ENCODE results near the gene DDX46.

DNA sequence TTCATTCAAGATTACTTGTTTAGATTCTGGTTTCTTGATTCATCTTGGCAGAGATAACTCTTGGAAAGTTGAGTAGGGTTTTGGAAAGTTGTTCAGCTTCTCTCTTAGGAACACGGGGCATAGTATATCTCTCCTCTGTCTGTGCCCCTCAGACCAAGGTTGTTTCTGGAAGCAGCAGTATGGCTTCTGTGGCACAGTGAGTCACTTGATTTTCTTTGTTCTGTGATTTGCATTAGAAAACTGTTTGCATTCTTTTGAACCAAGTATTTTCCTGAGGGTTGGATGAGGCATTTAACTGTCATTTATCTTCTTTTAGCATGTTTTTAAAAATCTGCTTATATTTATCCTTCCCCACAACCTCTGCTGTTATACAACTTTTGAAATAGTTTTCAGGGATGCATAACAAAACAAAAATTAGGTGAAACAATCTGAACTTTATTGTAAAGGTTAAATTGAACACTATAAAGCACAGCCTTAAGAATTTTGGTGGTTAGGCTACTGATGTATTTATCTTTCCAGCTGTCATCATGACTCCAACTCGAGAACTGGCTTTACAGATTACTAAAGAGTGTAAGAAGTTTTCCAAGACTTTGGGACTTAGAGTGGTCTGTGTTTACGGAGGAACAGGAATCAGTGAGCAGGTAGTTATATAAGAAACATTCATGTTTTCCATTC lies 26.5 kb downstream of the DDX46 start:
- TF ChIP-seq, protein P1, sequence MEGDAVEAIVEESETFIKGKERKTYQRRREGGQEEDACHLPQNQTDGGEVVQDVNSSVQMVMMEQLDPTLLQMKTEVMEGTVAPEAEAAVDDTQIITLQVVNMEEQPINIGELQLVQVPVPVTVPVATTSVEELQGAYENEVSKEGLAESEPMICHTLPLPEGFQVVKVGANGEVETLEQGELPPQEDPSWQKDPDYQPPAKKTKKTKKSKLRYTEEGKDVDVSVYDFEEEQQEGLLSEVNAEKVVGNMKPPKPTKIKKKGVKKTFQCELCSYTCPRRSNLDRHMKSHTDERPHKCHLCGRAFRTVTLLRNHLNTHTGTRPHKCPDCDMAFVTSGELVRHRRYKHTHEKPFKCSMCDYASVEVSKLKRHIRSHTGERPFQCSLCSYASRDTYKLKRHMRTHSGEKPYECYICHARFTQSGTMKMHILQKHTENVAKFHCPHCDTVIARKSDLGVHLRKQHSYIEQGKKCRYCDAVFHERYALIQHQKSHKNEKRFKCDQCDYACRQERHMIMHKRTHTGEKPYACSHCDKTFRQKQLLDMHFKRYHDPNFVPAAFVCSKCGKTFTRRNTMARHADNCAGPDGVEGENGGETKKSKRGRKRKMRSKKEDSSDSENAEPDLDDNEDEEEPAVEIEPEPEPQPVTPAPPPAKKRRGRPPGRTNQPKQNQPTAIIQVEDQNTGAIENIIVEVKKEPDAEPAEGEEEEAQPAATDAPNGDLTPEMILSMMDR (conservative IDR thresholded peaks at IDR 0.05; ENCODE audit: low read length): no peak
- no peak for TF ChIP-seq EZH2phosphoT487 (IDR thresholded peaks at IDR 0.05; ENCODE audit: borderline replicate concordance, low read depth, low read length)
